Measurements from ENCODE around the gene NCEH1. TPM values are rescaled to one million over a fixed set of nuclear protein-coding genes. Genes with fewer than 3 reads are reported as not detected.

The NCEH1 gene, protein sequence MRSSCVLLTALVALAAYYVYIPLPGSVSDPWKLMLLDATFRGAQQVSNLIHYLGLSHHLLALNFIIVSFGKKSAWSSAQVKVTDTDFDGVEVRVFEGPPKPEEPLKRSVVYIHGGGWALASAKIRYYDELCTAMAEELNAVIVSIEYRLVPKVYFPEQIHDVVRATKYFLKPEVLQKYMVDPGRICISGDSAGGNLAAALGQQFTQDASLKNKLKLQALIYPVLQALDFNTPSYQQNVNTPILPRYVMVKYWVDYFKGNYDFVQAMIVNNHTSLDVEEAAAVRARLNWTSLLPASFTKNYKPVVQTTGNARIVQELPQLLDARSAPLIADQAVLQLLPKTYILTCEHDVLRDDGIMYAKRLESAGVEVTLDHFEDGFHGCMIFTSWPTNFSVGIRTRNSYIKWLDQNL
- total RNA-seq = 7.4 and 57.3 TPM in 2 replicates

DNA sequence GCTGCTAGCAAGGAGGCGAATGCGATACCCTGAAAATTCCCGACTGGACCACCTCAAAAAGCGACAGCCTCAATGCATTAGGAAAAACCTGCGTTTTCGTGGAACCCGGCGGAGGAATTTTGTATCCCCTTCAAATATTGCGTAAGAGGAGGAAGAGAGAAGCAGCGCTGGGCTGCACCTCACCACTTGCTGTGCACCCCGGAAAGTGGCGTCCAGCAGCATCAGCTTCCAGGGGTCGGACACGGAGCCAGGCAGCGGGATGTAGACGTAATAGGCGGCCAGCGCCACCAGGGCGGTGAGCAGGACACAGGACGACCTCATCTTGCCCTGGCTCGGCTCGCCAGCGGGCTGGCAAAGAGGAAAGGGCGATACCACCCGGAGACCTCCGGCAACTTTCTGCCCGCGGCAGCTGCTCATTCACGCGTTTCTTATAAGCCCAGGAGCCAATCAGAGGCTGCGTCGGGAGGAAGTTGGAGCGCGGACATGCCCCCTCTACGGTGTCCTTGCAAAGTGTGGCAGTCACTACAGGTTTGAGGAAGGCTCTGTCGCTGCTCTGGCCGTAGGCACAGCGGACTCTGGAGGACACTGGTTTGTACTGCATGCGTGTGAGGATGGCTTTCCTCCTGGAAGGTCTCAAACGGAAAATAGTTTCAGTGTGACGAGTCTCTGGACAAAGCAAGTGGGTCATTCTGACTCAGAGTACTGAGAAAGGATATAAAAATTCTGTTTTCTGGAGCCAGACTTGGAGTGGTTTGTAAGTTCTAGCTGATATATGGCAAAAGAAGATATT lies at the start of gene NCEH1:
Gene NCEH1 (minus strand): TSS at position 404 of the 790 bp plus-strand sequence. CDS start 83 bp downstream, at position 321.

DNA sequence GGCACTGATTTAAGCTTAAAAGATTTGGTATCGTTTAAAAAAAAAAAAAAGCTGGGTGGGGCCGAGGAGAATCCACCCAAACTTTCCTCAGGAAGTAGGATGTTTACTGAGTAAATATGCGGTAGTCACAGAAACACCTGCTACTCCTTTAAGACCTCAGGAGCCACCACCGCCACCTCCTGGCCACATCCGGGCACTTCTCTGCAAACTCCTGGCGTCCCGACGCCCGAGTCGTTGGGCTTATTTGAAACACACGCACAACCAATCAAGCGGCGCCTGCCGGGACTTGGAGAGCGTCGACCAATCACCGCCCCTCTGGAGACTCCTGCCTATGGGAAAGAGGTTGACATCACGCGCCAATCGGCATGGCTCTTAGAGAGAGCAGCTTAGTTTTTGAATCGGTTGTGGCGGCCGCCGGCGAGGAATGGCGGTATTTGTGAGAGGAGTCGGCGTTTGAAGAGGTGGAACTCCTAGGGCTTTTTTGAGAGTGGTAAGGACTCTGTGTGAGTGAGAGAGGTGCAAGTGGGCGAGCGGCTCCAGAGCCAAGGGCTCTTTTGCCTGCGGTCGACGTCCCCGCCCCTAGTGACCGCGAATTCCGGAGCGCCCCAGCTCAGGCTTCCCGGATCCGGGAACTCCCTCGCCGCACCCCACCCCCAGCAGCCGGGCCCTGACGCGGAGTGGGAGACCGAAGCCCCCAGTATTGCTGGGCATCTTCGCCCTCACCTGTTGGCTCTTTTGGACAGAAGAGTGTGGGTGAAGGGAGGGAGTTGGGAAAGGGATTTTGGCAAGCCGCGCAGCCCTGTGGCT lies 39.7 kb upstream of the NCEH1 start, which contains the start of gene ECT2:
Gene ECT2 (plus strand): TSS at position 359 of the 807 bp plus-strand sequence. CDS start 3,805 bp downstream, outside the sequence.

Small RNA genes lying within 50 kb of the gene (small RNA-seq; reads per million reads assigned to genes)
- gene RNU6-547P (ENCODE audit: low replicate concordance) = not detected

Other genes with a start within 250 kb of the NCEH1 start
- gene TNFSF10, start 187.6 kb downstream of the NCEH1 start, total RNA-seq = 0.22 and 0.43 TPM in 2 replicates
- 11.2 and 94.8 TPM in 2 replicates for gene ECT2, start 39.7 kb upstream of the NCEH1 start, total RNA-seq